ENCODE data around the gene AASDHPPT.

- TF ChIP-seq CTCF (IDR thresholded peaks at IDR 0.05): no peak
- no peak for TF ChIP-seq POLR2AphosphoS5 (IDR thresholded peaks at IDR 0.05)
These were observed 4.7 kb upstream of the AASDHPPT start for GRCh38 chr11:106072804-106073203.

All from breast epithelium (tissue), 3 donors.